ENCODE data around the gene BUB3. TPM values are rescaled to one million over a fixed set of nuclear protein-coding genes. Genes with fewer than 3 reads are reported as not detected.

Gene BUB3
- total and polyA plus RNA-seq, 2 of the 8 experiments (the other 6 are each of a cell fraction or from before 2014, with no cell fraction given), result 183 to 207 TPM

DNA sequence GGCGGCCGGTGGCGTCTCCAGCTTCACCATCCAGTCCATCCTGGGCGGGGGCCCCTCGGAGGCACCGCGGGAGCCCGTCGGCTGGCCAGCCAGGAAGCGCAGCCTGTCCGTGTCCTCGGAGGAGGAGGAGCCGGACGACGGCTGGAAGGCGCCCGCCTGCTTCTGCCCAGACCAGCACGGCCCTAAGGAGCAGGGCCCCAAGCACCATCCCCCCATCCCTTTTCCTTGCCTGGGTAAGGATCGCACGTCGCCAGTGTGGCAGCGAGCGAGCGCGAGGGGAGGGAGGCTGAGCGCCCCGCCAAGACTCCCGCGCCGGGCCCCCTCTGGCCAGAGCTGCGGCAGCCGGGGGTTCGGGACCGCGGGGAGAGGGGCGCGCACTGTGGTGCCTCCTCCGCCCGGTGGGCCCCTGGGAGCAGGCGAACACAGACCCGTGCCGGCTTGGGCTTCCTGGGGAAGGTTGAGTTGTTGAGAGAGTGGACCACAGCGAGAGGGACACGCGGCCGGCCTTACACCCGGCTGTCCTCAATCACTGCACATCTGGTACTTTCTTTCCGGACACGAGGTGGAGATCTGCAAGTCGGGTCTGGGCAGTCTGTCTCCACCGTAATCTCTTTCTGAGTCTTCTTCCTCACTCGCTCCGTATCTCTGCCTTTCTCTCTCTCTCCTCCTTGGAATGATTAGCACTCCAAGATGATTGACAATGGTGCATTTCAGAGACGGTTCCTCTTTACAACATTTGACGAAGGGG lies 5.6 kb upstream of the BUB3 start:
- H3K4me3 ChIP-seq (ENCODE audit: extremely low read depth in 1 of 4, insufficient read depth in 2 of 4, low read depth in 3 of 4, low read length in 4 of 4), result peak overlapping the region; percentile 17 to 59 (median 34)
- H4K20me1 ChIP-seq (replicated peaks in 1 of 2; ENCODE audit: control insufficient read depth in 1 of 2, insufficient read depth in 2 of 2, low read length in 2 of 2), result peaks cover 0 to 11% of the 10 kb centered on the region in 2 experiments
- H3K14ac ChIP-seq (ENCODE audit: insufficient read length), result no peak overlapping the region
- no peak overlapping the region for H3K4ac ChIP-seq (replicated peaks; ENCODE audit: insufficient read length, low read depth, low read length)
- H2BK15ac ChIP-seq (ENCODE audit: low read length), result 0 out of 2 replicates have a peak overlapping the region, but pooled peaks have one; percentile 0
- H3K18ac ChIP-seq (ENCODE audit: extremely low read depth, low read length), result peak overlapping the region; percentile 97; the same call in 1 of the 2 replicates
- peaks cover 22 to 59% (median 35%) of the 10 kb centered on the region in 4 experiments for H3K4me1 ChIP-seq (replicated peaks in 1 of 4; ENCODE audit: control insufficient read depth in 3 of 4, insufficient read depth in 4 of 4, low read length in 3 of 4)
- no peak overlapping the region for H4K5ac ChIP-seq (ENCODE audit: insufficient read length, low read depth, low read length)
- peaks cover 67 to 95% (median 81%) of the 10 kb centered on the region in 4 experiments for H3K27me3 ChIP-seq (replicated peaks in 1 of 4; ENCODE audit: control insufficient read depth in 3 of 4, extremely low read depth in 1 of 4, insufficient read depth in 3 of 4, low read length in 3 of 4)
- H2AK5ac ChIP-seq (ENCODE audit: low read depth, low read length), result no peak overlapping the region
- FAIRE-seq (no peak), DNase-seq (ENCODE audit: low read depth in 1 of 2, low spot score in 2 of 2) (peak in 1 of 2 experiments; percentile 83)
- WGBS, 2 experiments (ENCODE audit: extremely low coverage in 1 of 2, insufficient coverage in 1 of 2, insufficient read length in 1 of 2, insufficient replicate concordance in 2 of 2, low coverage in 1 of 2, low lambda C conversion rate in 2 of 2, missing lambda C conversion rate in 1 of 2), result 0% methylated on average over 36 of the region's 55 CpGs; no CpG with 5 or more reads in 1 of the 2 experiments
- H3K23me2 ChIP-seq (ENCODE audit: low read depth, low read length), result peaks cover 15% of the 10 kb centered on the region
- CTCF ChIA-PET (ENCODE audit: partially characterized antibody), result interaction anchor here (1.1 to 4.7 kb wide), 5 partner anchors 9 to 410 kb away, joined by 3 to 37 read pairs (median 9); no protein-coding TSS in a partner anchor
- no peak overlapping the region for H4K8ac ChIP-seq (ENCODE audit: extremely low read depth, insufficient read depth, low read length)
- H2BK5ac ChIP-seq (ENCODE audit: low read depth, low read length), result no peak overlapping the region
- H3K23ac ChIP-seq (ENCODE audit: insufficient read length), result no peak overlapping the region
- no peak for TF ChIP-seq CEBPB (IDR thresholded peaks at IDR 0.05; ENCODE audit: low read depth, low read length)
- peak; percentile 62 for TF ChIP-seq KDM4A (IDR thresholded peaks at IDR 0.05; ENCODE audit: low read depth, low read length, severe bottlenecking)
- TF ChIP-seq TBP (IDR thresholded peaks at IDR 0.05; ENCODE audit: low read depth, low read length), result 0 out of 2 replicates have a peak, but pooled peaks have one; percentile 22
- TF ChIP-seq TAF7 (optimal IDR thresholded peaks at IDR 0.05; ENCODE audit: borderline replicate concordance, low read depth, low read length), result no peak
- TF ChIP-seq, protein P1, sequence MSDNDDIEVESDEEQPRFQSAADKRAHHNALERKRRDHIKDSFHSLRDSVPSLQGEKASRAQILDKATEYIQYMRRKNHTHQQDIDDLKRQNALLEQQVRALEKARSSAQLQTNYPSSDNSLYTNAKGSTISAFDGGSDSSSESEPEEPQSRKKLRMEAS (IDR thresholded peaks at IDR 0.05), result peak; percentile 71
- TF ChIP-seq RNF2 (IDR thresholded peaks at IDR 0.05; ENCODE audit: borderline replicate concordance, low read depth, low read length, missing control alignments, poor library complexity, severe bottlenecking), result peak; percentile 58
- TF ChIP-seq, protein P2, sequence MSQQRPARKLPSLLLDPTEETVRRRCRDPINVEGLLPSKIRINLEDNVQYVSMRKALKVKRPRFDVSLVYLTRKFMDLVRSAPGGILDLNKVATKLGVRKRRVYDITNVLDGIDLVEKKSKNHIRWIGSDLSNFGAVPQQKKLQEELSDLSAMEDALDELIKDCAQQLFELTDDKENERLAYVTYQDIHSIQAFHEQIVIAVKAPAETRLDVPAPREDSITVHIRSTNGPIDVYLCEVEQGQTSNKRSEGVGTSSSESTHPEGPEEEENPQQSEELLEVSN (IDR thresholded peaks at IDR 0.05), result peak; percentile 90
- TF ChIP-seq SP4 (IDR thresholded peaks at IDR 0.05; ENCODE audit: low read length), result no peak
- peak; percentile 42 for TF ChIP-seq ASH2L (IDR thresholded peaks at IDR 0.05; ENCODE audit: low read length)
- POLR2A ChIA-PET (ENCODE audit: partially characterized antibody), result interaction anchor here (2.0 to 5.0 kb wide), 3 partner anchors 8 to 14 kb away, joined by 8 to 37 read pairs (median 35); no protein-coding TSS in a partner anchor
- no peak overlapping the region for H3K56ac ChIP-seq (replicated peaks; ENCODE audit: insufficient read length, low read depth, low read length)
- H2BK120ac ChIP-seq (replicated peaks; ENCODE audit: low read depth, low read length), result no peak overlapping the region
- H3K4me2 ChIP-seq (ENCODE audit: insufficient read depth in 1 of 2, low read depth in 2 of 2, low read length in 2 of 2), result peak overlapping the region; percentile 84 to 86
- H3K9me3 ChIP-seq (ENCODE audit: insufficient read depth in 2 of 2, low read depth in 1 of 2, low read length in 1 of 2), result no peaks in the 10 kb centered on the region
- H3K79me2 ChIP-seq (ENCODE audit: control insufficient read depth in 1 of 2, insufficient read depth in 2 of 2, low read length in 2 of 2), result no peaks in the 10 kb centered on the region
- peak overlapping the region; percentile 15; the same call in 1 of the 2 replicates for H2BK20ac ChIP-seq (ENCODE audit: low read length)
- no peaks in the 10 kb centered on the region; a peak in 1 of 8 replicates for H3K36me3 ChIP-seq (ENCODE audit: control insufficient read depth in 2 of 4, insufficient read depth in 4 of 4, low read length in 3 of 4)
- no peak overlapping the region for H2AFZ ChIP-seq (ENCODE audit: low read length)
- peak overlapping the region; percentile 57 for H4K91ac ChIP-seq (replicated peaks; ENCODE audit: insufficient read length, low read length)
- H3K9ac ChIP-seq (replicated peaks in 1 of 4; ENCODE audit: extremely low read depth in 1 of 4, low read depth in 3 of 4, low read length in 3 of 4), result no peak overlapping the region; a peak in 1 of 7 replicates
- H2BK12ac ChIP-seq (ENCODE audit: low read depth, low read length), result peak overlapping the region; percentile 84
- no peaks in the 10 kb centered on the region for H3K79me1 ChIP-seq (ENCODE audit: low read depth, low read length)
- no peak overlapping the region for H3K27ac ChIP-seq (ENCODE audit: low read depth, low read length)

Data from H1 (cell line).